EL (cell line): ENCODE measurements around the gene LSM4.
A peak's percentile ranks its signal among the peaks of the same experiment; 100 is the strongest.

ENCODE experiments used
- DNase-seq: peaks from one replicate; pipeline ENCODE4 v3.0.0-alpha.2; 2016

Gene LSM4

GRCh38 chr19:18309525-18310064 is 13.3 kb downstream of the LSM4 start:
- DNase-seq = no peak

DNA sequence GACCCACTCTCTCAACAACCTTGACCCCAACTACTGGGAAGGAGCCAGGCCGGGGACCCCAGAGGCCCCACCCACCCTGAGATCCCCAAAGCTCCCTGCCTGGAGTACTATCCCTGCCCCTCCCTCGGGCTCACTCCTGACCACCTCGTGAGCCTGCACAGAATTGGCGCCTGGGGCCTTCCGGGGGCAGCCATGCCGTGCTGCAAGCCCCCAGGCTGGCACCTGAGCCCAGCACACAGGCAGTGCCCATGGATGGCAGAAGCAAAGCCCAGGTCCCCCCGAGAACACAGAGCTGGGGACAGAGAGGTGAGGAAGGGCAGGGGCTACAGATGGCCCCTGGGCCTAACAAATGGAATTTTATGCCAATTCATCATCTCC is 13.9 kb downstream of the LSM4 start:
- no peak for DNase-seq

- no peak for DNase-seq
Measured at GRCh38 chr19:18308051-18308947, 14.6 kb downstream of the LSM4 start.

- no peak for DNase-seq
Measured at GRCh38 chr19:18307271-18307681, 15.6 kb downstream of the LSM4 start.

GRCh38 chr19:18306888-18307260 is 16.0 kb downstream of the LSM4 start:
- no peak for DNase-seq

GRCh38 chr19:18306209-18306887 is 16.5 kb downstream of the LSM4 start:
- DNase-seq = no peak

- peak; percentile 83 for DNase-seq
Measured at GRCh38 chr19:18304458-18305310, 18.2 kb downstream of the LSM4 start.

DNA sequence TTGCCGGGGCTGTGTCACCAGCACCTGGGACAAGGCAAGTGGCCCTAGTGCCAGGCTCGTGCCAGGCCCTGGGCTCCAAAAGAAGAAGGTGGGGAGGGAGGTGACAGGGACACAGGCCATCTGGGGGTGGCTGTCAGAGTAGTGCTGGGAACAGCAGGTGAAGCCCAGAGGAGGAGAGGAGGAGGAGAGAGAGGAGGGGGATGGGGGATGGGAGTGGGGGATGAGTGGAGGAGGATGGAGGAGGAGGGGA is 18.7 kb downstream of the LSM4 start:
- no peak for DNase-seq

DNA sequence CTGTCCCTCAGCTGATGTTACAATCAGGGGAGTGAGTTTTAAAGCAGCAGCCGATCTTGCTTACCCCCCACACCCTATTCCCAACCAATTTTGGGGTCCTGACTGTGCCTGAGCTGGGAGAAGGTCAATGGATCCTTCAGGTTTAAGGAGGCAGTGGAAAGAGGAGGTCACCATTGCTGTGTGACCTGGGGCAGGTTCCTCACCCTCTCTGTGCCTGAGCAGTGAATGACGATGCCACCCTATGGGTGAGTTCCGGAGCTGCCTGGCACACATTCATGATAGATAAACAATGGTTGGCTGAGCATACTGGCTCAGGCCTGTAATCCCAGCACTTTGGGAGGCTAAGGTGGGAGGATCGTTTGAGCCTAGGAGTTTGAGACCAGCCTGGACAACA is 21.2 kb downstream of the LSM4 start:
- no peak for DNase-seq

DNA sequence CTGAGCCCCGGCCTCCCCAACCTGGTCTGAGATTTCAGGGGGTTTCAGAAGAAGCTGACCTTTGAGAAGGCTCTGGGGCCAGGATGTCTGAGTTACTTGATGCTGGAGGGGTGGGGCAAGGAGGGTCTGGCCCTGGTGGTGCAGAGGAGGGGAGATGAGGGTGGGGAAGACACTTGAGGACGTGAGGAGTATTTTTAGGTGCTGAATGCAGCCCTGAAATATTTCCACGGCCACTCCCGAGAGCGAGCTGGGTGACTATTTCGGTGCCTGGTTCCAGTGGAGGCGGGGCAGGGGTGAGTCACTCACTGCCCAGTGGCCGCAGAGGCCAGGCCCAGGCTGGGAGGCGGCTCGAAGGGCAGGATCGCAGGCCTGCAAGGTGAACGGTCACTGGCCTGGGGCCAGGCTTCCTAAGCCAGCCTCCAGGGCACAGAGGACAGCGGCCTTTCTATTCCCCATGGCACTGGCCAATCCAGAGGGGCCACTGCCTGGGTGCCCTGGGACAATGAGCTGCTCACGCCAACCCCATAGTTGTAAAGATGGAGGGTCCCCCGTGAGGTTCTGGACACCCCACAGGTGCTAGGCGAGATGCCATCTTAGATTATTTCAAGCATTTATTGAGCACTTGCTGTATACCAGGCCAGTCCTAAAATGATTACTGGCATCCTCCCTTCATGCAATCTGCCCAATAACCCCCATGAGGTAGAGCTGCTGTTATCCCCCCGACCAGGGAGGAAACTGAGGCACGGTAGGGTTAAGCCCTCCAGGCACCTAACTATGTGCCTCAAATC is 21.8 kb downstream of the LSM4 start:
- peak; percentile 79 for DNase-seq

DNA sequence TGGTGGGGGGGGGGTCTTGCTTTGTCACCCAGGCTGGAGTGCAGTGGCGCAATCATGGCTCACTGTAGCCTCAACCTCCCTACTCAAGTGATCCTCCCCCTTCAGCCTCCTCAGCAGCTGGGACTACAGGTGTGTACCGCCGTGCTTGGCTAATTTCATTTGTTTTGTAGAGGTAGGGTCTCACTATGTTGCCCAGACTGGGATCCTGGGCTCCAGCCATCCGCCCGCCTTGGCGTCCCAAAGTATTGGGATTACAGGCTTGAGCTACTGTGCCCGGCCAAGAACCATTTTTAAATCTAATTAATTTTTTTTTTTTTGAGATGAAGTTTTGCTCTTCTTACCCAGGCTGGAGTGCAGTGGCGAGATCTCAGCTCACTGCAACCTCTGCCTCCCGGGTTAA is 23.2 kb downstream of the LSM4 start:
- DNase-seq = no peak

GRCh38 chr19:18298601-18299000 is 24.3 kb downstream of the LSM4 start:
- DNase-seq = no peak

DNA sequence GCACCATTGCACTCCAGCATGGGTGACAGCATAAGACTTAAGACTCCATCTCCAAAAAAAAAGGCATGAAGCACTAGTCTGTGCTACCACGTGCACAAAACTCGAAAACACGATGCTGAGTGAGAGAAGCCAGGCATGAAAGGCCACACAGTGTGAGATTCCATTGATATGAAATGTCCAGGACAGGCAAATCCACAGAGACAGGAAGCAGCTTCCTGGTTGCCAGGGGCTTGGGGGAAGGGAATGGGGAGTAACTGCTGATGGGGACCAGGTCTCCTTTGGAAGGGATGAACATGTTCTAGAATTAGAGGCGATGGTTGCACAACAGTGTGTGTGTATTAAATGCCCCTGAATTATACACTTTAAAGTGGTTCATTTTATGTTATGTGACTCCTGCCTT is 25.6 kb downstream of the LSM4 start:
- DNase-seq = peak; percentile 52

GRCh38 chr19:18295034-18295451 is 27.8 kb downstream of the LSM4 start:
- no peak for DNase-seq

GRCh38 chr19:18294467-18294864 is 28.4 kb downstream of the LSM4 start:
- DNase-seq = no peak

DNA sequence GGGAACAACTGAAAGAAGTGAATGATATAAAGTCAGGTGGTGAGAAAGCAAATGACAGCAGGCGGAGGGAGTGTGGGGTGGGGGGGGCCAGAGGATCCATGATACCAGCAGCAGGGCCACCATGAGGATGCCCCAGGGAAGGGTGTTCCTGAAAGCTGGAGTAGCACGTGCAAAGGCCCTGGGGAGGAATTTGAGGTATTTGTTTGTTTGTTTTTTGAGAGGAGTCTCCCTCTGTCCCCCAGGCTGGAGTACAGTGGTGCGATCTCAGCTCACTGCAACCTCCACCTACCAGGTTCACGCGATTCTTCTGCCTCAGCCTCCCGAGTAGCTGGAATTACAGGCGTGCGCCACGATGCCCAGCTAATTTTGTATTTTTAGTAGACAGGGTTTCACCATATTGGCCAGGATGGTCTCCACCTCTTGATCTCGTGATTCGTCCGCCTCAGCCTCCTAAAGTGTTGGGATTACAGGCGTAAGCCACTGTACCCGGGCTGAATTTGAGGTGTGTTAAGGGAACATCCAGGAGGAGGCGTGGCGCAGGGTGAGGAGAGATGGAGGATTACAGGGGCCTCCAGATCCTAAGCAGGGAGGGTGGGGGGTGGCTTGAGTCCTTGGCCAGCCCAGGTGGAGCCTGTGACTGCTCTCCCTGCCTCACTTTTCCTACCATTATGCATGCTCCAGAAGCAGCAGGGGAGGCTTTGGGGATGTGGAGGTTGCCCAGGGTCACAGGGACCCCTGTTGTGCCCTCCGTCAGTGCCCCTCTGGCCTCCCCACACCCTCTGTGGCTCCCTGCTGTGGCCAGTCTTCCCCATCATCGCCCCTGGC is 29.0 kb downstream of the LSM4 start:
- peak; percentile 39 for DNase-seq

- peak; percentile 60 for DNase-seq
Measured at GRCh38 chr19:18292810-18293641, 29.9 kb downstream of the LSM4 start.

GRCh38 chr19:18292462-18292809 is 30.4 kb downstream of the LSM4 start:
- DNase-seq = no peak

- peak; percentile 78 for DNase-seq
Measured at GRCh38 chr19:18291590-18292461, 31.1 kb downstream of the LSM4 start.

DNA sequence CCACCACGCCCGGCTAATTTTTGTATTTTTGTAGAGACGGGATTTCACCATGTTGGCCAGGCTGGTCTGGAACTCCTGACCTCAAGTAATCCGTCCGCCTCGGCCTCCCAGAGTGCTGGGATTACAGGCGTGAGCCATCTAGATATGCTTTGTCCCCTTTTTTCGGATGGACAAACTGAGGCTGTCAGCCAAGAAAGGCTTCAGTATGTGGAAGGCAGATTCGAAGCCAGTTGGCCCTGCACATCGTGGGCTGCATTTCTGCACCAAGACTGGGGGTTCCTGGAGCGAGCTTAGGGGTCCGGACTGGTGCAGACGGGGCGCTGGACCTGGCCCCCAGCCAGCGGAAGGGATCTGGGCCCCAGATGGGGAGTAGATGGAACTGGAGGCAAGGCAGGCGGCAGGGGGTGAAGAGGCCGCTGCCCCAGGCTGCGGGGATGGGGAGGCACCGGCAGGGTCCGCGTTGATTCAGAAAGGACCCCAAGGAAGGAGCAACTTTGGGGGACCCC is 31.8 kb downstream of the LSM4 start:
- DNase-seq = no peak
